HG02852 (cell line): ENCODE results near the gene NLRP1.
A peak's percentile ranks its signal among the peaks of the same experiment; 100 is the strongest.

Experiments
- ATAC-seq: cut with Tn5 transposase; IDR thresholded peaks from one replicate; pipeline ENCODE4 v1.9.1; 2021; ENCODE audit warnings: mild to moderate bottlenecking, moderate library complexity; ENCODE audit not compliant: unreplicated experiment

NLRP1 gene

DNA sequence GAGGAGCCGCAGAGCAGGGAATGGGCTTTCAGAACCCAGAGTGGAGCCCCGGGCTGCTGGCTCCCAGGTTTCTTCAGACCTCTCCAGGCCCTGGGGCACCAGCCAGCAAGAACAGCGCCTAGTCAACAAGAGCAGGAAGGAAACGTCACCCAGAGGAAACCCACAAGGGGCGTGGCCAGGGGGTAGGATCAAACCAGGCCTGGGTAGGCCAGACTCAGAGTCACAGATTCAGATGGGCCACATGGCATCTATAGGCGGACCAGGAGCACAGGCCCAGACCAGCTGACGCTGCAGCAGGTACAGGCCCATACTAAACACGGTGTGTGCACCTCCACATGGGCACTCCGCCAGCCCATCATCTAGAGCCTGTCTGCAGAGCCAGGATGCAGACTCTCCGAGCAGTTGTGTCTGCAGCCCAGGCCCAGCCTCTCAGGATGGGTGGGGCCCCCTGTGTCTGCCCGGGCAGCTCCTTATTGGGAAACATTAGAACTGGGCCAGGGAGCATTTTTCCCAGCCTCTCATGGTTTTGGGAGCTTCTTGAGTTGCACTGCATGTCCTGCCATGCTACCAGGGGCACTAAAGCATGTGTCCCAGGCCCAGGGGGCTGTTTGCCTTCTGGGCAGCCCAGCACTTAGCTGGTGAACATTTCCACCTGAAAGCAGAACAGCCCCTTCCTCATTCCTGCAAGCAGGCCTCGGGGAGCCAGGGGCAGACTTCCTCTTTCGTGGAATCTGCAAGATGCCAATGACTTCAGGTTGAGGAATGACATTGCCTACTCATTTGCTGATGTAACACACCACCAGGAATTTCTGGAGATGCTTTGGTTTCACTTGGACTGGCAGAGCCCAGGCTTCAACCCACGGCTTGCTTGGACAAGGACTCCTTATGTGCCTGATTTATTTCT, at the start of gene NLRP1:
TSS of gene NLRP1 (minus strand) at position 127 of the 904 bp plus-strand sequence. CDS start 552 bp downstream, outside the sequence.
- ATAC-seq: peak; percentile 94

DNA sequence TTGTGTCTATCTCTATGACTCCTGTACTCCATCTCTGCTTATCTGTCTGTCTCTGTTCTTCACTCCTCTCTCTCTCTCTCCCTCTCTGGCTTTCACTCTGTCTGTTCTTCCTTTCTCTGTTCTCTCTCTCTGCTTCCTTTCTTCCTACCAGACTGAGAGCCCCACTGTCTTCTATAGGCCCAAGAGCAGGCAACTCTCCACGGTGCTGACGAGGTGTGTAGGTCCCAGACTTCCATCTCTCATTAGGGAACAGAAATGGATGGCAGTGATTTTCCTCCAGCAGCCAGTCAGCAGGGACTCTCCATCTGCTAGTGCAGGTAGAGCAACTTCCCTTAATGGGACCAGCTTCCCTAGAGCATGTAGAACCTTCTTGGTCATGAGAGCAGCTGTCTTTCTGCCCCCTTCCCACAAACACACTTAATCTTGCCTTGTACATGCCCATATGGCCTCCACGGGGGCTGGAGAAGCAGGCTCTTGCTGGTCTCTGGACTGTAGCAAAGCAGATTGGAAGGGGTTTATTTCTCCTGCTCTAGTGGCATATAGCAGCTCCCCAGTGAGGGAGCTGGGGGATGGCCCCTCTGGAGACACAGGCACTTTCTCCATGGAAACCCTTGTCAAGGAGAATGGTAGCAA, 47.8 kb upstream of the NLRP1 start:
- no peak for ATAC-seq

DNA sequence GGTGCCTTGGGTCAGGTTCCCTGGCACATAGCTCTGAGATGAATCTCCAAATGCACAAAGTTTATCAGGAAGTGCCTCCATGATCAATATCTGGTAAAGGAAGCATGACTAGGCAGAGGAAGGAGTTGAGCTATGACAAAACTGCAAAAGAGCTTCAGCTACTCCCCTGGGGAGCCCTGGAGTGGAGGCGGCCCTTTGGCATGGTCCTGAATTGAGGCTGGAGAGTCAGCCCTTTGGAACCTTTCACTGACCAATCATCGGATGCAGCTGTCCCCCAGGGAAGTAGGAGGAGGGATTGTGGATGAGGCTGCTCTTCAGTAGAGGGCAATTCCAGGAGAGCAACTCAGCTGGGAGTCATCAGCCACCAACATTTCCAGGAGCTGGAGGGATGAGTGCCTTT, 46.1 kb upstream of the NLRP1 start:
- ATAC-seq: no peak

DNA sequence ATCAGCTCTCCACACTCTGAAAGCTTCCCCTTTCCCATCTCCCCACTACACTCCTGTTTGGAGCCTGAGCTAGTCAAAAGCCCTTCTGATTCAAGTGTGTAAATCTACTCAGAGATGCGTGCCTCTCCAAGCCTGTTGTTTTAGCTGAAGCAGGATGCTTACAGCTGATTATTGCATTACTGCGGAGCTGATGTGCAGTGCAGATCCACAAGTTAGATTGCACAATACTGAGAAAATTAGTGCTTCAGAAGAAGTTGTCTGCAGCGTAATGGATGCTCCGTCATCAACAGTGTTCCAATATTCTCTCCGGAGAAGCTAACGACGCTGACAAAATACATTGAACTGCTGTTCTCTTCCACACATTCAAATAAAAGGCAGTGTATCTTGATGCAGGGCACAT, 44.8 kb upstream of the NLRP1 start:
- ATAC-seq: no peak

DNA sequence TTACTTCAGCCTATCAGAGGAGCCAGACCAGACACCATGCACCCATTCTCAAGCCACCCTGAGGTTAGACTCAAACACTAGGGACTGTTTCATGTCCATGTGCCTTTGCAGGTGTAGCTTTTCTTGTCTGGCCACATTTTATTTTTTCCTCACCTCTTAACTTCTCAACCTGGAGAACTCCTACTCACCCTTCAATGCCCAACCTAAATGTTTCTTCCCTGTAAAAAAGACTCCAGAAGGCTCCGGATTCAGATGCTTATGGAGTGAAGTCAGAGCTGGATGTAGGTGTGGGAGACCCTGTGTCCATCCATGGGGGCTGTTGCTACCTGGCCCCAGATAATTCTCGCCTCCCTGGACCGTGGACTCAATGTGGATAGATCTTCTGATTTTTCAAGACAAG, 44.0 kb upstream of the NLRP1 start:
- no peak for ATAC-seq

DNA sequence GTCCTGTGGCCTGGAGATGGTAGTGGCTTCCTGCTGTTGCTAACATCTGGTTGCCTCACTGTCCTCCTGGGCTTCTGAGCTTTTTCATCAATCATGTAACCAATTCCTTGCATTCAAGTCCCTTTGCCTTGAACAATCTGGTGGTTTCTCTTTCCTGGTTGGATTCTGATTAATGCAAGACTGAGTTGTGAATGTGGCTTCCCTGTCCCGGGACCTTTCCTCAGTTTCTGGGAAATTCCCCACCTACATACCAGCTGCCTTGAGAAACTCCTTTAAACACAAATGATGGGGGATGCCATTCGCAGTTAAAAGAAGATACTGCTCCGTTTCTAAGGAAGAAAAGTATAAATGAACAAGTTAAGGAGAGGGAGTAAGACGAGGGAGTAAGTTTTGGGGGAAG, 39.9 kb upstream of the NLRP1 start:
- ATAC-seq: no peak

DNA sequence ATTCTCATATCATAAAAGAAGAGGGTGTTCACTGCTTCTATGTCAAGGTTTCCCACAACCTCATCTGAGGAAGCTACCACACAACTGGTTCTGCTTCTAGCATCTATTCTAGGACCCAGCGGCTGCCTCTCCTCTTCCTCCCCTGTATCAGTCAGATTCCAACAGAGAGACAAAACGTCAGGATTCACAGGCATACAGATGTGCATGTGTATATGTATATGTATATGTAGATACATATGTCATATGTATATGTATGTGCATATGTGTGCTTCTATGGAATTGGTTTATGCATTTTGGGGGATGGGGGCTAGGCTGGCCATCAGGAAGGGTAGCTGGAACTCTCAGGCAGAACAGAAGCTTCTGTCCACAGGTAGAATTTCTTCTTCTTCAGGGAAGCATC, 37.4 kb upstream of the NLRP1 start:
- ATAC-seq: no peak

DNA sequence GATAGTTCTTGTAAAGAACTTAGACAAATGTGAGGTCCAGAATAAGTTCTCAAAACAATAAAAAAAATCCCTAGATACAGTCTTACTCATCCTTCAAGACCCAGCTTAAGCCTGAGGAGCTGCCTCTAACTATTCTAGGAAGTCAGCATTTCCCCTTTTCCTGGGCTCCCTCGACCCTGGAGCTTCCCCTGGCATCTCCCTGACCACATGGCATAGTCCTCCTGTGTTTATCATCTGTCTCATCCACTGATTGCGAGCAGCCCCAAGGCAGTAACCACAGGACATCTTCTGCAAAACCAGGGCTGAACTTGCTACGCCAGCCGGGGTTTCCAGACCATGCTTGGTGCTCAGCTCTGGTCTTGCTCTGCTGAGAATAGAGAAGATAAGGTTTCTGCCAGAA, 36.7 kb upstream of the NLRP1 start:
- ATAC-seq: no peak

DNA sequence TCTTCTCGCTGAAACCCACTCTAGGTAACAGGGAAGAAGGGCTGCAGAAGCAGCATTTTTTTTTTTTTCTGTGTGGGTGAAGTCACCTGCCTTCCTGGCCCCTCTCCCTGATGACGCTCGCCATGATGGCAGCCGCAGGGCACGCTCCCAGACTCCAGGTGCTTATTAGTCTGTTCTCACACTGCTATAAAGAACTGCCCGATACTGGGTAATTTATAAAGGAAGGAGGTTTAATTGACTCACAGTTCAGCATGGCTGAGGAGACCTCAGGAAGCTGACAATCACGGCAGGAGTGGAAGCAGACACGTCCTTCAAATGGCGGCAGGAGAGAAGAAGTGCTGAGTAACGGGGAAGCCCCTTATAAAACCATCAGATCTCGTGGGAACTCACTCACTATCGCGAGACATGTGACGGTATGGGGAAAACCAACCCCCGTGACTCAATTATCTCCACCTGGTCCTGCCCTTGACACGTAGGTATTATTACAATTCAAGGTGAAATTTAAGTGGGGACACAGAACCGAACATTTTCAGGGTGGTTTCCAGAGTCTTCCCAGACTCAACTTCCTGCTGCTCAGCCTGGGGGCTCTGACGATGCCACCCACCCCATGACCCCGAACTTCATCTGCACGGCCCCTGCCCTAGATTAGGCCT, 34.9 kb upstream of the NLRP1 start:
- ATAC-seq: no peak

DNA sequence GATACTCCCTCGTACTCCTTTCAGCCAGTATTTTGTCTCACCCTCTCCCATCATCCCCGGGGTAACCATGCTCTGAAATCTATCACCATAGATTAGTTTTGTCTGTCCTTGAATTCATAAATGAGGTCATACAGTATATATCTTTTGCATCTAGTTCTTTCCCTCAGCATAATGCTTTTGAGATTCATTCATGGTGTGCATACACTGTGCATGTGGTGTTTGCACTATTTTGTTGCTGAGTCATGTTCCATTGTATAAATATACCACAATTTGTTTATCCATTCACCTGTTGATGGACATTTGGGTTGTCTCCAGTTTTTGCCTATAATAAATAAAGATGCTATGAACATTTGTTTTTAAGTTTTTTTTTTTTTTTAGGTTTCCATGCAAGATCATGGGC, 34.2 kb upstream of the NLRP1 start:
- ATAC-seq: no peak

DNA sequence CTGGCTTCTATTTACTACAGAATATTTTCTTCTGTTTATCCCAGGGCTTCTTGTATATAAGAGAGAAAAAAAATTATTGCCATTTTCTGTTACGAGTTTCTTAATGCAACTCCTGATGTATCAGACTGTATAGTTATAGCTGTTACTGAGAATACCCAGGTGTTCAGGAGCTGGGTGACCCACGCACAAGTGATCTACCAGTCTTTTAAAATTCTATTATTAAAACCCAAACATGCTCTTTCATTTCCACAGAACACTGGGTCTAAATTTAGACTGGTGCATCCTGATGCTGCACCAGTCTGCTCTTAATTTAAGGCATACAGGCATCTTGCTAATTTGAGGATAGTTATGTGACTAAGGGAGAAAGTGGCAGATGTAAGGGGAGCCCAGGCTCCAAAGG, 31.2 kb upstream of the NLRP1 start:
- ATAC-seq: no peak

DNA sequence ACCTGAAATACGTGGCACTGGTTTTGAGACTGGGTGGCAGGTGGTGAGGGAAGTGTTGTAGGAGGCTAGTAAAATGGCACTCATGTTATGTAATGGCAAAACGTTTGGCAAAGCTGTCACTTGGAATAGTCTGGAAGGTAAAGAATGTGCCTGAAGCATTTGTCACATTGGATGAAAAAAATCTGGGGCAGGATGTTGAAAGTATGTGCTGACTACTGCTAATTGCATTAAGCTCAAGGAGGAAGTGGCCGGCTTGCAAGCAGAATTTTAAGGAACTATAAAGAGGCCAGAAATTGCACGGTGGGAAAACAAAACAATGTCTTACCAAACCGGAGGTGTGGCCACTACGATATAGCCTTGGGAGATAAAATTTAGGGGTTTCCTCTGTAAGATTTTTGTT, 26.6 kb upstream of the NLRP1 start:
- ATAC-seq: no peak

DNA sequence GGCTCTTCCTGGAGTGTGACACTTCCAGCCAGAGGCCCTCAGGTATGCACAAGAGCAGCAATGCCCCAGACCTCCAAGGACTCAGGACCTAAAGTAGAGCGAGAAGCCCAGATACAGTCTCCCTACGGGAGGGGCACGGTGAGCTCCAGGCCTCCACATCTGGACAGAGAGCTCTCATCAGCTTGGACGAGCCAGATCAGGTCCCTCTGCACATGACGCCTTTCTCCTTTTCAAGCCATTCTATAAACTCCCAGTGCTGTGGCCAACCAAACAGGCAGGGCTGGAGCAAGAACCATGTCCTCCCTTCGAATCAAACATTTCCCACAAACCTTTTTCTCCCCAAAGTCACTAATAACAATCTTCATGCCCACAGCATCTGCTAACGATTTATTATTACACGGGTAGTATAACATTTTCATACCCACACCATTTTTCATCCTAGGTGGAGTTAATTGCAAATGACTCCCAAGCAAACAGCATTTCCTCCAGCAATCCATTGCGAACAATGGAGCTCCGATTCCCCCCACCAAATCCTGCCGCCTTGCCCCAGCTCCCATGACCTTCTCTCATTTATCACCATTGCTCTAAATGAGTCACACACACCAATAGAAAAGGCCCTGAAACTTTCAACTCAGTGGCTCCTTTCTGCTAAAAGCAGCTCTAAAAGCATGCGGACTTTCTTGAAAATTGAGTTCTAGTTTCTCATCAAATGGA, 24.2 kb upstream of the NLRP1 start:
- ATAC-seq: no peak

DNA sequence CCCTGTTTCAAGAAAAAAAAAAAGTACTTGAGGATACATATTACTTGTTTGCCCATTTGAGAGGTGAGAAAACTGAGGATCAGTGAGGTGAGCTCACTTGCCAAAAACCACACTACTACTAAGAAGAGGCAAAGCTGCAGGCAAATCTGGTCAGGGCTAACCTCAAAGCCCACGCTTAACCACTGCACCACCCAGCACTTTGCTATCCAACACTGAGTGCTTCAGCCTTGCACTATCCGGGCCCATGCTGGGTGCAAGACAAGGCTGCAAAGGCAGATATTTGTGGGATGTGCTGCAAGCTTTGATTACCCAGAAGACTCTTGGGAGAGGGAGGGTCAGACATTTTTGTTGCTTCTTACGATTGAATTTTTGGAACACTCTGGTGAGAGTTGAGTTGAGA, 23.6 kb upstream of the NLRP1 start:
- ATAC-seq: no peak

DNA sequence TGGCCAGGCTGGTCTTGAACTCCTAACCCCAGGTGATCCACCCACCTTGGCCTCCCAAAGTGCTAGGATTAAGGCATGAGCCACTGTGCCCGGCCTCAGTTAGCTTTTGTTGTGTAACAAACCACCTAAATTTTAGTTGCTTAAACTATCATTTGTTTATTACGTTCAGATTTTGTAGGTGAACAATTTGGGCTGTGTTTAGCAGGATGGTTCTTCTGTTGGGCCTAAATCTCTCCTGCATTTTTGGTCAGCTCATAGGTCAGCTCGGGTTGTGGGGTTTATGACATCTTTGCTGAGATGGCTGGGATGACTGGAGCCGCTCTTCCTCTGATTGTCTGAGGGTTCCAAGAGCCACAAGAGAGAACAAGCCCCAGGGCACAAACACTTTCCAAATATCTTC, 21.1 kb upstream of the NLRP1 start:
- no peak for ATAC-seq

DNA sequence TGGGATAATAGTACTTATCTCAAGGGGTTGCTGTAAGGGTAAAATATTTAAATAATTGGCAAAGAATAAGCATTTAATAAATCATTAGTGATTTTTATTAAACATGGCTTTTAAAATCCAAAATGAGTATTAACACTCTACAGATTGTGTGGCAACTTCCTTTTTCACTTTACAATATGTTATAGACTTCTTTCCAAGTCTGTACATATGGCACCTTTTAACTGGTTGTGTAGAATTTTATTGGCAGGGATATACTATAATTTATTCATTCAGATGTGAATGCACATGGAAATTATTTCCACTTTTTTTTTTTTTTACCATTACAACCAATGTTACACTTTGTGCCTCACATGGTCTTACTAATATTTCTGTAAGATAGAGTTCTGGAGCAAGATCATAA, 15.7 kb upstream of the NLRP1 start:
- no peak for ATAC-seq

DNA sequence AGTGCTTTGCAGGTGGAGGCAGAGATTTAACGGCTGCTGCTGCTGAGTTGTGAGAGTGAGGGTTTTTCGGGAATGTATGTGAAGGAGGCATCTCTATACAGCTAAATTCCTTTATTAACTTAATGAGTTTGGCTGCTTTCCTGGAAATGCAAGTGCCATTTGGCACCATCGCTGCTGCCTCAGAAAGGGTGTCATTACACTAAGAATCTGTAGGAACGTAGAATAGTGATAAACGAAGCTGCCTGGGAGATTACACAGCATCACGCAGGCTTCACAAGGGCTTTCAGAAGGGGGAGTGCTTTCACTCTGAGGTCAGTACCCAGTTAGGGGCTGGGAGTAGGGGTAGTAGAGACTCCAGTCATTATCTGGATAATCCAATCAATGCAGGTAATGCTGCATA, 14.1 kb upstream of the NLRP1 start:
- no peak for ATAC-seq

DNA sequence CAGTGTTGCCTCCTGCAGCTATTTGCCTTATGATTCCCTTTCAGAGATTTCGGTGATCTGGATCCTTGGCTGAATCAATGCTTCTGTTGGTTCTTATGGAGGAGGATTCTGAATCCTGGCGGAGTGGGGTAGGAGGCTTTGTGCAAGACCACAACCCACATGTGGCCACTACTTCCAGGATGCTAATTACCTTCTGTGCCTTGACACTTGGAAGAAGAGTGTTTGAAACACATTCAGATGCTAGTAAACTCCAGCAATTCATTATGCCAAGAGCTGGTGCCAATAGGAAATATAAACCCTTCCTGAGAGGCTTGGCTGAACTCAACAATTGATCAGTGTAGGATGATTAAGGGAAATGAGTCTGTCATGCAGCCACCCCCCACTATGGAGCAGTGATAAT, 12.1 kb upstream of the NLRP1 start:
- ATAC-seq: no peak

DNA sequence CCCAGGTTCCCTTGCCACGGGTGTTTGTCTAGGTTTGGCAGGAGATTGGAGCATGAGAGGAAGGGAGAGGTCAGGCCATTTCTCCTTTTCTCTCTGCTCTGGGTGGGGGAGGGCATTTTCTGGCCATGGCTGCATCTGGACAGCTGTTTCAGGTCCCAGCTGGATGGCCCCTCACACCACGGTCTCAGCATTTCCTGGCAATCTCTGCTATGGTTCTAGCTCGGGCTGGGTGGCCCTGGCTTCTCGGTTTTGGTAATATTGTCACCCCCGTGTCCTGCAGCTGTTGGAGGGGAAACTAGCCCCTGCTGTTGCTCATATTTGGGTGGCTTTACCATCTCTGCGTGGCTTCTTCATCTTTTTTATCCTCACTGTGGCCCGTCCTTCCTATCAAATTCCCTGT, 11.5 kb upstream of the NLRP1 start:
- ATAC-seq: no peak

DNA sequence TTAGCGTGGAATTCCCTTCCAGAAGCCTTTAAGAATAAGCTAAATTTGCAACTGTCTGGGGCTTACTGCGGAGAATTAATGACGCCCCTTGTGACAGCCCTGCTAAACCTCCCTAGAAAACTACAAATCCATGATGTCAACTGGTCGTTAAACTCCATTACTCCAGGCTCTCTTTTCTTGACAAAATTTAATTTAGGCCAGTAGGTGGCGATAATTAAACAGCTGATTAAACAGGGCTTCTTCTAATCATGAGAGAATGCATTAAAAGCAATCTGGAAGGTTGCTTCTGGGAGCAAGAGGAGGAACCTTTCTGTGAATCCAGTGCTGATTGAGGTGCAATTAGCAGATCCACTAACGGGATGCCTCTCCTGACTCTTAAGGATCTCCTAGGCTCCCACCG, 8.1 kb upstream of the NLRP1 start:
- no peak for ATAC-seq

DNA sequence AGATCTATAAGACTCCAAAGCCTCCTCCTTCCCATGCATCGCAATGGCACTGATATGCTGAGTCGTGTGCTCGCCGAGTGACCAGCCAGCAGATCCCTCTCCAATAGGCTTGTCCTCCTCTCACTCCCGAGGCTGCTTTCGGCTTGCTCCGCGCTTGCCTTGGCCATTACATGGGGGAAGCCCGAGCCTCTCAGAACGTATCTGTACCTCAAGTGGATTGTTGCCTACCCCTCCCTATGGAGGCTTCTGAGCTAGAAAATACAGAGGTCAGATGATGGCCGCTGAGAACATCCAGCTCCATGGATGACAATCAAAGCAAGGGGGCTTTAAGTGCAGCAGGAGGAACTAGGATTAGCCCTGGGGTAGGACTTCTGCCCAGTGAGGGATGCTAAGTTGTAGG, 7.7 kb upstream of the NLRP1 start:
- ATAC-seq: no peak
